NCI-H1694 treated with DMSO at 0.1 percent for 48 hours (cell line): ENCODE results near the gene C19orf44.
"Not testable (repeated sequence)": the region's sequence is repeated elsewhere in the genome, so short reads cannot be mapped to it uniquely, and the experiment has no call there.

ENCODE experiments used
- DNase-seq: peaks from one replicate; lab custom pipeline; 2025; lab: John Stamatoyannopoulos, UW

Gene C19orf44

GRCh38 chr19:16537111-16537510, 40.9 kb downstream of the C19orf44 start:
- no peak for DNase-seq

- no peak for DNase-seq
These were observed 44.8 kb downstream of the C19orf44 start for GRCh38 chr19:16540948-16541347.

GRCh38 chr19:16541526-16542044, 45.4 kb downstream of the C19orf44 start:
- no peak for DNase-seq

DNA sequence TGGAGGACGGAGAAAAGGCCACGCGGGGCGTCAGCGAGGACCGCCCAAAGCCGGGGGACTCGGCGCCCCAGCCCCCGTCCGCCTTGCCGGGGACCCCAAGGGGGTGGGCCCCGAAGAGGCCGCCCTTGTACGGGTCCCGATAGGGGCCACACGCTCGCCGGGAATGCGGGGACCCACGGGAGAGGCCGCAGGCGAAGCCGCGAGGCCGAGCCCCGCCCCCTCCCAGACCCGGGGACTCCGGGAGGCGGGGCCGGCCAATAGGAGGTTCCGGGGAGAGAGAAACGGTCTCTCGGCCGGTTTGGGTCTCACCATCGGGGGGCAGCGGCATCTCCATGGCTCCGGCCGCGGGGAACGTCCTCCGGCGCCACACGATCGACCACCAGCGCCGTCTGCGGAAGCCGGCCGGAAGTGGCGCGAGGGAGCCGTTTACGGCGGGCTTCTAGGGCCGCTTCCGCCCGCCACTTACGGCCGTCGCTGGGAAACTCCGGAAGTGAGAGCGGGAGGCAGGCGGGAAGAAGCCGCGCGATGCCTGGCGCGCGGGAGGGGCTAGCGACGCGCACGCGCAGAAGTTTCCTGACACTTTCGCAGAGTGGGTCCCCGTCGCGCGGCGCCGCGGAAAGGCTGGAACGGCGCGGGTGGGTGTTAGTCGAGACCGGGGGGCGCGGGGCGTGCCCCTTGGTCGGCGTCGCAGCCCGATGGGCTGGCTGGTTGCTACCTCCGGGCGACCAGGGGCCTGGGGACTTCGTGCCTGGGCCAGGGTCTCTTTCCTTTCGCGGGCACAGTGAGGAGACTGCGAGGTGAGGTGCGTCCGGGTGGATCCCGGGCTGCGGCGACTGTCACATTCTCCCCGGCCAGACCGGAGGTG, 46.1 kb downstream of the C19orf44 start, which contains the start of gene CHERP:
TSS of gene CHERP (minus strand) at position 393 of the 865 bp plus-strand sequence. CDS start at position 334, 59 bp downstream.
- DNase-seq, result peak; percentile 85

DNA sequence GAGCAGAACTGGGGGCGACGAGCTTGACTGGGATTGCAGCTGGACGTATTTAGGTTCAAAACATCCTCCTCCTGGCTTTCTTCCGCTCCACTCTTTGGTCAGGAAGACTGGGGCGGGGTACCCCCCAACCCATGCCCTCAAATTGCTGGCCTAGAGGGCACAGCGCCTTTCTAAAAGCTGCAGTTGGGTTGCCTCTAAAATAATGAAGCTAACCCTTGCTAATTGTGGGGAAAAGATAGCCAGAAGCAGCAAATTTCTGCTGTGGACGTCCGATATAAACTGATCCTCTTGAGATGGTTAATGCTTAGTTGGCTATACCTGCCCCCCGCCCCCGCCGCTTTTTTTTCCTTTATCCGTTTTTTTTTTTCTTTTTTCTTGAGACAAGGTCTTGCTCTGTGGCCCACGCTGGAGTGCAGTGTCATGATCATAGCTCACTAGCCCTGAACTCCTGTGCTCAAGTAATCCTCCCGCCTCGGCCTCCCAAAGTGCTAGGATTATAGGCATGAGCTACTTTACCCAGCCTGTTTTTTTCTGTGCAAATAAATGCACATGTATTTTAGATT, 46.8 kb downstream of the C19orf44 start:
- DNase-seq, result no peak

DNA sequence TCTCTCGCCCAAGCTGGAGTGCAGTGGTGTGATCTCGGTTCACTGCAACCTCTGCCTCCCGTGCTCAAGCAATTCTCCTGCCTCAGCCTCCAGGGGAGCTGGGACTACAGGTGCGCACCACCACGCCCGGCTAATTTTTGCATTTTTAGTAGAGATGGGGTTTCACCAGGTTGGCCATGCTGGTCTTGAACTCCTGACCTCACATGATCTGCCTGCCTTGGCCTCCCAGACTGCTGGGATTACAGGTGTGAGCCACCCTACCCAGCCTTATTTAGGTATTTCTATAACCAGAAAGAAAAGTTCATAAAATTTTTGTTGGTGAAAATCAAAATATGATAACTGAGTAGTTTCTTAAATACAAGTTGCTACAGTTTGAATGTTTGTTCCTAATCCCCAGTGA, 47.5 kb downstream of the C19orf44 start:
- not testable (repeated sequence) for DNase-seq

GRCh38 chr19:16544473-16545231, 48.5 kb downstream of the C19orf44 start:
- DNase-seq, result no peak

DNA sequence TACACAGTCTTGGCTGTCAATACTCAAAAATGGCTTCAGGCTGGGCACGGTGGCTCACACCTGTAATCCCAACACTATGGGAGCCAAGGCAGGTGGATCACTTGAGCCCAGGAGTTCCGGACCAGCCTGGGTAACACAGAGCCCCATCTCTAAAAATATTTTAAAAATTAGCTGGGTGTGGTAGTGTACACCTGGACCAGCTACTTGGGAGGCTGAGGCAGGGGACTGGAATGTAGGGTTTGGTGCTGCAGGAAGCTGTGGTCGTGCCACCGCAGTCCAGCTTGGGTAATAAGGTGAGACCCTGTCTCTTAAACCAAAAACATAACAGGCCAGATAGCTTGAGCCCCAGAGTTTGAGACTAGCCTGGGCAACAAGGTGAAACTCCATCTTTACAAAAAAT, 52.8 kb downstream of the C19orf44 start:
- DNase-seq, result no peak

GRCh38 chr19:16551902-16552301, 55.7 kb downstream of the C19orf44 start:
- DNase-seq, result not testable (repeated sequence)

GRCh38 chr19:16554776-16555175, 58.6 kb downstream of the C19orf44 start:
- no peak for DNase-seq

DNA sequence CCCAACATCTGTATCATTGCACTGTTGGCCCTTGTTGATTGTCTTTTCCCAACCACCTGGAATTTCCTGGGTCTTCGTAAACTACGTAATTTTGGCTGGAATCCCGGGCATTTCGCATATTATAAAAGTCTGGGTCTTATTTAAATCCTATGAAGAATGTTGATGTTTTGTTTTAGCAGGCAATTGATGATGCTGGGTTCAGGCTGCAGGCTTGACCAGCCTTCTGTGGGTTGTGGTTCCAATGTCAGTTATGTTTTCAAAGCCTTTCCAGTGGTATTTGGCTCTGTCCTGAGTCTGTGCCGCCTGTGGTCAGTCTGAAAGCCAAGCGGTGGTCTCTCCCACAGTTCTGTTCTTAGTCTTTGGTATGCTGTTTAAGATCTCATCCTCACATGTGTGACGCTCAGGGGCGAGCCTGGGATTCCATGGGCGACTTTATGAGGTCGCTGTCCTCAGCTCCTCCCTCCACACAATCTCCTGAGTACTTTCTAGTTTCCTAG, 63.6 kb downstream of the C19orf44 start:
- no peak for DNase-seq

GRCh38 chr19:16561382-16561781, 65.2 kb downstream of the C19orf44 start:
- DNase-seq, result peak; percentile 11

- DNase-seq, result no peak
These were observed 66.4 kb downstream of the C19orf44 start for GRCh38 chr19:16562608-16563025.

GRCh38 chr19:16564842-16565241, 68.6 kb downstream of the C19orf44 start:
- no peak for DNase-seq

- no peak for DNase-seq
These were observed 70.0 kb downstream of the C19orf44 start for GRCh38 chr19:16566161-16566560.

DNA sequence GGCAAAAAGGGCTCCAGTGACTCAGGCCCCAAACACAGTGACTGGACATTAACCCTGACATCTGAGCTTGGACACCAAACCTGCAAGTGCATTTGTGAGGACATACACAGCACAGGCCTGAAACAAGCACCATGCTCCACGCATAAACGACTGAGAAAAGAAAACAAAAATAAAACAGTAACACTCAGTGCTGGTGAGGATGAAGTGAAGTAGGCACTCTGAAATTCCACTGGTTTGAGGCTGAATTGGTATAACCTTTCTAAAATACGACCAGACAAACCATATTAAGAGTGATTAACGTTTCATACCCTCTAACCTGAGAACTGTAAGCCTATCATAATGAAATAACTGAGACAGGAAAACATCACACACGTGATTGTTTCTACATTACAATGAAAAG, 70.5 kb downstream of the C19orf44 start:
- no peak for DNase-seq

DNA sequence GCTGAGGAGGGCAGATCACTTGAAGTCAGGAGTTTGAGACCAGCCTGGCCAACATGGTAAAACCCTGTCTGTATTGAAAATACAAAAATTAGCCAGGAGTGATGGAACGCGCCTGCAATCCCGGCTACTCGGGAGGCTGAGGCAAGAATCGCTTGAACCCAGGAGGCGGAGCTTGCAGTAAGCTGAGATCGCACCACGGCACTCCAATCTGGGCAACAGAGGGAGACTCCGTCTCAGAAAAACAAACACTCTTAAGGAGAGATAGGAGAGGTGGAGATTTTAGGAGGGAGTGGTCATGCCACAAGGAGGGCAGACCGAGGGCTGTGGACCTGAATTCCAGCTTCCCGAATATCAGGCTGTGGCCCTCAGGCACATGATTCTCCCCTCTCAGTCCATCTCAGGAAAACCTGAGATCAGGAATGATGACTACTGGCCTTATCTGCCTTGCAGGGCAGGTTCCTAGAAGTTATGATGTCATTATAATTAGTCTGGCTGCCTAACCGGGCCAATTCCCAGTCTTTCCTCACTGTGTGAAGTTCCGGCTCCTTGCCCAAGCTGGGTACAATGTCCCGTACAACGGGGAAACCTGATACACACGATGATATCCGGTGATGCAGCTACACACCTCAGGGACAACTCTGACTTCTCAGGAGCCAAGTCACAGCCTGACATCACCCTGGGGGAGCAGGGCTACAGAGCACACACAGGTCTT, 73.6 kb downstream of the C19orf44 start:
- DNase-seq, result no peak
